Gastroesophageal sphincter (tissue), 4 donors: ENCODE data around the gene SLC25A31. TPM values are rescaled to one million over a fixed set of nuclear protein-coding genes. Genes with fewer than 3 reads are reported as not detected.

Source experiments
- ATAC-seq: fragments of 150-250 bp; one replicate; pipeline ENCODE4 v1.9.1; 2016; ENCODE audit warnings: mild to moderate bottlenecking, moderate library complexity
- H3K27ac ChIP-seq, 4 donors: fragments of 200-600 bp; sonication (generic) in 3 of 4; 1 replicate in 3 of 4; 2 replicates in 1 of 4; pipeline ENCODE4 v1.5.1; 2016 to 2019
- H3K27me3 ChIP-seq: fragments of 200-600 bp; sonication (generic); one replicate; pipeline ENCODE4 v1.5.1; 2019
- H3K36me3 ChIP-seq, 2 donors: fragments of 200-600 bp; sonication (generic); one replicate each; pipeline ENCODE4 v1.5.1; 2019; ENCODE audit warnings: control low read depth in 1 of 2
- H3K4me1 ChIP-seq, 3 donors: fragments of 200-600 bp; sonication (generic); 1 replicate in 2 of 3; 2 replicates in 1 of 3; pipeline ENCODE4 v1.5.1; 2016 to 2019; ENCODE audit warnings: control low read depth in 2 of 3
- H3K4me3 ChIP-seq, 2 donors: fragments of 200-600 bp; sonication (generic); one replicate each; pipeline ENCODE4 v1.5.1; 2019; ENCODE audit warnings: mild to moderate bottlenecking in 1 of 2, moderate library complexity in 1 of 2
- H3K9me3 ChIP-seq, 3 donors: fragments of 200-600 bp; sonication (generic); one replicate each; pipeline ENCODE4 v1.5.1; 2017 to 2019; ENCODE audit warnings: control low read depth in 2 of 3
- CTCF ChIP-seq, 4 experiments: fragments of 200-600 bp in 2 of 4; fragments of 450-650 bp in 2 of 4; sonication (generic) in 1 of 4; IDR thresholded peaks; one replicate each; pipeline ENCODE4 v1.5.1; 2017 to 2019; ENCODE audit warnings: antibody characterized with exemption in 4 of 4, mild to moderate bottlenecking in 2 of 4, moderate library complexity in 2 of 4
- EP300 ChIP-seq: sonication (generic); formaldehyde crosslinking; IDR thresholded peaks from one replicate; pipeline ENCODE4 v1.6.1; 2017; ENCODE audit warnings: antibody characterized with exemption, mild to moderate bottlenecking
- POLR2A ChIP-seq, 2 donors: fragments of 450-650 bp; IDR thresholded peaks; one replicate each; pipeline ENCODE4 v1.6.1; 2017; ENCODE audit warnings: antibody characterized with exemption in 2 of 2, mild to moderate bottlenecking in 2 of 2, moderate library complexity in 1 of 2
- POLR2AphosphoS5 ChIP-seq: sonication (generic); formaldehyde crosslinking; IDR thresholded peaks from one replicate; pipeline ENCODE4 v1.6.1; 2017; ENCODE audit warnings: antibody characterized with exemption
- WGBS, 2 donors: methylation state at CpG; one replicate each; pipeline ENCODE4 v1.1.5; 2018; ENCODE audit warnings: low coverage in 1 of 2; 5-methylcytosine and 5-hydroxymethylcytosine counted together
- total RNA-seq, 4 donors: library from RNA; depleted of rRNA; stranded (reverse); fragments of >200 nt; gene quantifications; one replicate each; pipeline ENCODE4 v1.1.0, GENCODE V29; 2016

Gene SLC25A31
- total RNA-seq, 4 donors from 2014 or later, result not detected

GRCh38 chr4:127809173-127809800 is 79.1 kb downstream of the SLC25A31 start:
- 37 to 49% methylated on average over 6 of the region's 6 CpGs for WGBS, 2 donors

GRCh38 chr4:127810551-127810950 is 80.4 kb downstream of the SLC25A31 start:
- no peak overlapping the region for H3K4me3 ChIP-seq
- H3K27ac ChIP-seq, result no peak overlapping the region
- H3K4me1 ChIP-seq, result peaks cover 0 to 6% (median 0%) of the 10 kb centered on the region in 3 donors
- H3K36me3 ChIP-seq, result peaks cover 0 to 27% of the 10 kb centered on the region in 2 donors
- no peaks in the 10 kb centered on the region for H3K9me3 ChIP-seq
- TF ChIP-seq EP300, result no peak
- no peak for TF ChIP-seq CTCF (IDR thresholded peaks at IDR 0.05)
- no peak for TF ChIP-seq POLR2AphosphoS5
- TF ChIP-seq POLR2A (IDR thresholded peaks at IDR 0.05), result no peak
- ATAC-seq, result no peak
- WGBS, 2 donors, result 92 to 100% methylated on average over 1 to 3 of the region's 3 CpGs
- H3K27me3 ChIP-seq, result no peaks in the 10 kb centered on the region

More at GRCh38 chr4:127809173-127809800, 79.1 kb downstream of the SLC25A31 start:
- TF ChIP-seq POLR2AphosphoS5 (no peak), CTCF (IDR thresholded peaks at IDR 0.05) (no peak), EP300 (no peak), POLR2A (IDR thresholded peaks at IDR 0.05) (no peak)
- Histone ChIP-seq H3K36me3 (peaks cover 0 to 39% of the 10 kb centered on the region in 2 donors), H3K27ac (no peak overlapping the region), H3K4me1 (peaks cover 0 to 6% (median 0%) of the 10 kb centered on the region in 3 donors), H3K27me3 (no peaks in the 10 kb centered on the region), H3K4me3 (no peak overlapping the region), H3K9me3 (no peaks in the 10 kb centered on the region)
- no peak for ATAC-seq

- H3K9me3 ChIP-seq, result no peaks in the 10 kb centered on the region
- 42 to 50% methylated on average over 2 of the region's 2 CpGs for WGBS, 2 donors
- no peak overlapping the region for H3K27ac ChIP-seq
- TF ChIP-seq EP300 (no peak), POLR2AphosphoS5 (no peak), POLR2A (IDR thresholded peaks at IDR 0.05) (no peak), CTCF (IDR thresholded peaks at IDR 0.05) (no peak)
- no peaks in the 10 kb centered on the region for H3K27me3 ChIP-seq
- no peak overlapping the region for H3K4me3 ChIP-seq
- ATAC-seq, result no peak
- peaks cover 3 to 41% of the 10 kb centered on the region in 2 donors for H3K36me3 ChIP-seq
- H3K4me1 ChIP-seq, result no peaks in the 10 kb centered on the region
Observed at GRCh38 chr4:127822430-127822829, 92.2 kb downstream of the SLC25A31 start.

Other genes starting within 250 kb of the SLC25A31 start
- 10 to 100 TPM in 2 of 4 donors, 1 to 10 TPM in 2; 4.5 to 21.8 (median 14.3) TPM for gene INTU, start 97.4 kb upstream of the SLC25A31 start, total RNA-seq
- 10 to 100 TPM in 1 of 4 donors, 1 to 10 TPM in 3; 8.2 to 12.5 (median 8.7) TPM for gene HSPA4L, start 51.9 kb downstream of the SLC25A31 start, total RNA-seq
- gene PLK4, start 150.5 kb downstream of the SLC25A31 start, total RNA-seq, result 1 to 10 TPM in 1 of 4 donors, under 1 TPM in 2, not detected in 1; 0.67 to 6.8 (median 0.69) TPM
- 10 to 100 TPM; 11.4 to 55.4 (median 30.5) TPM for gene MFSD8, start 234.8 kb downstream of the SLC25A31 start, total RNA-seq
- 1 to 10 TPM; 6.5 to 10.0 (median 8.4) TPM for gene ABHD18, start 235.0 kb downstream of the SLC25A31 start, total RNA-seq